A549 (cell line): ENCODE measurements around the gene MYOZ1. TPM values are rescaled to one million over a fixed set of nuclear protein-coding genes. Genes with fewer than 3 reads are reported as not detected.

Experiments
- ATAC-seq, 2 experiments: fragments of 200-7000 bp in 1 of 2; fragments of >200 bp in 1 of 2; cut with Nextera tagmentation in 1 of 2; cut with Tn5 transposase in 1 of 2; 3 replicates each; pipeline versions ENCODE4 v1.8.0 to v1.9.1; 2018 to 2020; ENCODE audit warnings: mild to moderate bottlenecking in 1 of 2, moderate library complexity in 1 of 2
- CTCF ChIA-PET: fragments of 300-600 bp; sonication (Branson Sonifier 250); formaldehyde crosslinking; extraction: SDS; loops from one replicate; lab custom pipeline; 2021; ENCODE audit warnings: antibody characterized with exemption, inconsistent platforms; lab: Yijun Ruan, JAX
- POLR2A ChIA-PET: fragments of 350-600 bp; formaldehyde crosslinking; extraction: SDS; loops from one replicate; lab custom pipeline; 2021; ENCODE audit warnings: antibody characterized with exemption, inconsistent platforms; lab: Yijun Ruan, JAX
- DNase-seq, 2 experiments: peaks; one replicate each; pipeline versions ENCODE4 v3.0.0 to v3.0.0-alpha.2; 2011 to 2016; ENCODE audit warnings: low read depth in 1 of 2, low spot score in 1 of 2
- FAIRE-seq: peaks from 2 replicates; lab custom pipeline; 2011; peaks lifted over from hg19 to GRCh38; lab: Jason Lieb, UNC
- H3K27ac ChIP-seq, 2 experiments: fragments of >200 bp; sonication (Bioruptor Twin); formaldehyde crosslinking; 3 replicates each; pipeline ENCODE4 v1.5.1; 2016 to 2017
- H3K4me1 ChIP-seq: fragments of >200 bp; sonication (Bioruptor Twin); formaldehyde crosslinking; 3 replicates; pipeline ENCODE4 v1.6.1; 2016
- H3K4me2 ChIP-seq: fragments of >200 bp; sonication (Bioruptor Twin); formaldehyde crosslinking; 3 replicates; pipeline ENCODE4 v1.6.1; 2016
- H3K4me3 ChIP-seq: fragments of >200 bp; sonication (Bioruptor Twin); formaldehyde crosslinking; 3 replicates; pipeline ENCODE4 v1.5.1; 2016
- H3K9me3 ChIP-seq: fragments of >200 bp; sonication (Bioruptor Twin); formaldehyde crosslinking; 3 replicates; pipeline ENCODE4 v1.6.1; 2016
- CBX8 ChIP-seq: fragments of 200-600 bp; sonication (generic); IDR thresholded peaks from 2 replicates; pipeline ENCODE4 v1.6.1; 2016
- CHD2 ChIP-seq: fragments of 150-350 bp; IDR thresholded peaks from 2 replicates; pipeline ENCODE4 v1.6.1; 2014; ENCODE audit warnings: low read length; ENCODE audit not compliant: partially characterized antibody
- EHMT2 ChIP-seq: fragments of 200-600 bp; sonication (generic); IDR thresholded peaks from 2 replicates; pipeline ENCODE4 v1.6.1; 2016; ENCODE audit warnings: antibody characterized with exemption, low read depth, mild to moderate bottlenecking, moderate library complexity
- FOSB ChIP-seq: fragments of 250-450 bp; sonication (Bioruptor Pico); IDR thresholded peaks from 2 replicates; pipeline ENCODE4 v1.5.0; 2020; ENCODE audit warnings: mild to moderate bottlenecking, moderate library complexity
- FOSL2 ChIP-seq, 2 experiments: fragments of 450-650 bp in 1 of 2; fragments of >200 bp in 1 of 2; sonication (Bioruptor Twin) in 1 of 2; formaldehyde crosslinking; IDR thresholded peaks; 2 replicates each; pipeline versions ENCODE4 v1.5.0 to v1.6.1; 2016 to 2020; ENCODE audit warnings: mild to moderate bottlenecking in 1 of 2, moderate library complexity in 1 of 2
- FOXS1 ChIP-seq: fragments of 250-450 bp; sonication (Bioruptor Pico); IDR thresholded peaks from 2 replicates; pipeline ENCODE4 v1.5.0; 2020; ENCODE audit warnings: mild to moderate bottlenecking, moderate library complexity
- JUNB ChIP-seq: fragments of >200 bp; sonication (Bioruptor Twin); formaldehyde crosslinking; IDR thresholded peaks from 2 replicates; pipeline ENCODE4 v1.6.1; 2016
- KDM1A ChIP-seq: fragments of 200-600 bp; sonication (generic); IDR thresholded peaks from 2 replicates; pipeline ENCODE4 v1.6.1; 2016; ENCODE audit warnings: low read depth, mild to moderate bottlenecking
- MAZ ChIP-seq: fragments of 150-350 bp; IDR thresholded peaks from 2 replicates; pipeline ENCODE4 v1.6.1; 2014; ENCODE audit warnings: antibody characterized with exemption, low read depth, low read length, borderline replicate concordance
- NFE2L2 ChIP-seq: fragments of 150-350 bp; conservative IDR thresholded peaks from 2 replicates; pipeline ENCODE4 v1.6.1; 2014; ENCODE audit warnings: low read length
- NR3C1 ChIP-seq: fragments of >200 bp; sonication (Bioruptor Twin); formaldehyde crosslinking; IDR thresholded peaks from 3 replicates; pipeline ENCODE4 v1.6.1; 2017
- PHF8 ChIP-seq: fragments of 200-600 bp; sonication (generic); IDR thresholded peaks from 2 replicates; pipeline ENCODE4 v1.6.1; 2016; ENCODE audit warnings: low read depth, mild to moderate bottlenecking, antibody characterized with exemption, moderate library complexity, borderline replicate concordance
- RAD21 ChIP-seq, 2 experiments: fragments of >200 bp in 1 of 2; sonication (Bioruptor Twin) in 1 of 2; formaldehyde crosslinking in 1 of 2; IDR thresholded peaks in 1 of 2; conservative IDR thresholded peaks in 1 of 2; 2 replicates in 1 of 2; 3 replicates in 1 of 2; pipeline ENCODE4 v1.6.1; 2012 to 2018; ENCODE audit warnings: inconsistent platforms in 1 of 2
- RARB ChIP-seq: fragments of 250-450 bp; sonication (Bioruptor Pico); IDR thresholded peaks from 2 replicates; pipeline ENCODE4 v1.8.0; 2021; ENCODE audit warnings: mild to moderate bottlenecking, moderate library complexity
- RCOR1 ChIP-seq: fragments of 150-350 bp; IDR thresholded peaks from 2 replicates; pipeline ENCODE4 v1.6.1; 2014; ENCODE audit warnings: antibody characterized with exemption, low read length, low read depth
- RFX5 ChIP-seq: fragments of 450-650 bp; IDR thresholded peaks from 2 replicates; pipeline ENCODE4 v1.7.1; 2014; ENCODE audit warnings: antibody characterized with exemption, mild to moderate bottlenecking, moderate library complexity
- RNF2 ChIP-seq: fragments of 200-600 bp; sonication (generic); IDR thresholded peaks from 2 replicates; pipeline ENCODE4 v1.6.1; 2016; ENCODE audit warnings: low read depth, mild to moderate bottlenecking, antibody characterized with exemption, moderate library complexity, borderline replicate concordance
- SREBF2 ChIP-seq: fragments of 450-650 bp; IDR thresholded peaks from 2 replicates; pipeline ENCODE4 v1.6.1; 2014; ENCODE audit warnings: mild to moderate bottlenecking, moderate library complexity
- ZC3H11A ChIP-seq: fragments of 450-650 bp; IDR thresholded peaks from 2 replicates; pipeline ENCODE4 v1.6.1; 2014; ENCODE audit warnings: antibody characterized with exemption, mild to moderate bottlenecking
- ZFP36 ChIP-seq: fragments of 450-650 bp; IDR thresholded peaks from 2 replicates; pipeline ENCODE4 v1.6.1; 2014; ENCODE audit warnings: borderline replicate concordance; ENCODE audit not compliant: partially characterized antibody
- WGBS: methylation state at CpG from one replicate; pipeline ENCODE4 v1.1.6; 2017; ENCODE audit errors: missing lambda C conversion rate; 5-methylcytosine and 5-hydroxymethylcytosine counted together
- polyA plus RNA-seq, 4 experiments: library from polyadenylated mRNA; depleted of rRNA in 3 of 4; stranded (reverse); fragments of >200 nt; fragmentation: RNase III in 1 of 4; extraction: RNeasy Plus Mini Kit Qiagen cat#74134 plus additional on column Dnase treatment in 1 of 4; gene quantifications; 2 replicates in 3 of 4; 3 replicates in 1 of 4; pipeline ENCODE4 v1.2.3, GENCODE V29; 2011 to 2017
- TF ChIP-seq, protein P1 (sequence below): IDR thresholded peaks from 2 replicates; pipeline ENCODE4 v1.6.1; 2012; ENCODE audit warnings: low read depth, borderline replicate concordance
- TF ChIP-seq, protein P2 (sequence below): fragments of 250-450 bp; sonication (Bioruptor Pico); IDR thresholded peaks from 2 replicates; pipeline ENCODE4 v1.5.0; 2021; ENCODE audit warnings: mild to moderate bottlenecking, moderate library complexity, borderline replicate concordance
- TF ChIP-seq, protein P3 (sequence below): fragments of >200 bp; sonication (Bioruptor Twin); formaldehyde crosslinking; IDR thresholded peaks from 2 replicates; pipeline ENCODE4 v1.6.1; 2016
- TF ChIP-seq, protein P4 (sequence below): fragments of >200 bp; sonication (Bioruptor Twin); formaldehyde crosslinking; IDR thresholded peaks from 3 replicates; pipeline ENCODE4 v1.6.1; 2016

The MYOZ1 gene
- polyA plus RNA-seq, 2 of the 4 experiments (the other 2 are of a cell fraction): 0.04 TPM; not detected in 1

DNA sequence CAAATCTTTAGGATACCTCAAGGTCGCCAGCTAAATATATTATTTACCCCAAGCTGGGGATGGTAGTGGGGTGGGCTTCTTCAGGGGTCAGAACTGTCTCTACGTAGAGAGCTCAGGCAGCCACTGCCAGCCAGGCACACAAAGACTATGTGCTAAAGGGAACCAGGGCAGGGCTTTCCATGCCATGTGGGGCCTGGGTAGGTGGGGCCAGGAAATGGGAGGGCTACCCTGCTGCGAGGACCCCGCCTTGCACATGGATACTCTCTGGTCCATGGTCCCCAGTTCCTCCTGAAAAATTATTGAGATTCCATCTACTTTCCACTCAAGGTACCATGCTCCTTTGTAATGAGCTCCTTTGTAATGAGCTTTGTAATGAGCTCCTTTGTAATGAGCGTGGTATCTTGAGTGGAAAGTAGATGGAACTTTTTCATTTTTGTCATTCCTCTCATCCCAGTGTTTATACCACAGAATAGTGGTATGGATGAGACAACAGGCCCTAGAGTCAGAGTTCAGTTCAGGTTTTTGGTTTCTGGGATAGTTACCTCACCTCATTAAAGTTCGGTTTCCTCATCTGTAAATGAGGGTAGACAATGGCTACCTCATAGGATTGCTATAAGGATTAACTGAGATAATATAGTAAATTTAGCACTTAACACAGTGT, 8.7 kb upstream of the MYOZ1 start:
- WGBS: 83% methylated on average over 6 of the region's 6 CpGs
- Histone ChIP-seq H3K4me3 (no peak overlapping the region), H3K9me3 (no peaks in the 10 kb centered on the region), H3K4me1 (no peaks in the 10 kb centered on the region), H3K27ac (no peak overlapping the region), H3K4me2 (no peak overlapping the region)
- FAIRE-seq: no peak
- no peak for DNase-seq
- ChIA-PET CTCF (interaction anchor here (15.6 kb wide), 1 partner anchor 118 kb away, joined by 378 read pairs; no protein-coding TSS in a partner anchor), POLR2A (interaction anchor here (1.1 kb wide), 1 partner anchor 154 kb away, joined by 3 read pairs; the partner anchor contains the start of gene PPP3CB)
- TF ChIP-seq FOSL2 (IDR thresholded peaks at IDR 0.05): no peak
- no peak for TF ChIP-seq FOSL2 (CRISPR knock-in tag; IDR thresholded peaks at IDR 0.05)
- no peak for TF ChIP-seq NR3C1
- TF ChIP-seq, protein P1, sequence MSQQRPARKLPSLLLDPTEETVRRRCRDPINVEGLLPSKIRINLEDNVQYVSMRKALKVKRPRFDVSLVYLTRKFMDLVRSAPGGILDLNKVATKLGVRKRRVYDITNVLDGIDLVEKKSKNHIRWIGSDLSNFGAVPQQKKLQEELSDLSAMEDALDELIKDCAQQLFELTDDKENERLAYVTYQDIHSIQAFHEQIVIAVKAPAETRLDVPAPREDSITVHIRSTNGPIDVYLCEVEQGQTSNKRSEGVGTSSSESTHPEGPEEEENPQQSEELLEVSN: no peak
- no peak for ATAC-seq

DNA sequence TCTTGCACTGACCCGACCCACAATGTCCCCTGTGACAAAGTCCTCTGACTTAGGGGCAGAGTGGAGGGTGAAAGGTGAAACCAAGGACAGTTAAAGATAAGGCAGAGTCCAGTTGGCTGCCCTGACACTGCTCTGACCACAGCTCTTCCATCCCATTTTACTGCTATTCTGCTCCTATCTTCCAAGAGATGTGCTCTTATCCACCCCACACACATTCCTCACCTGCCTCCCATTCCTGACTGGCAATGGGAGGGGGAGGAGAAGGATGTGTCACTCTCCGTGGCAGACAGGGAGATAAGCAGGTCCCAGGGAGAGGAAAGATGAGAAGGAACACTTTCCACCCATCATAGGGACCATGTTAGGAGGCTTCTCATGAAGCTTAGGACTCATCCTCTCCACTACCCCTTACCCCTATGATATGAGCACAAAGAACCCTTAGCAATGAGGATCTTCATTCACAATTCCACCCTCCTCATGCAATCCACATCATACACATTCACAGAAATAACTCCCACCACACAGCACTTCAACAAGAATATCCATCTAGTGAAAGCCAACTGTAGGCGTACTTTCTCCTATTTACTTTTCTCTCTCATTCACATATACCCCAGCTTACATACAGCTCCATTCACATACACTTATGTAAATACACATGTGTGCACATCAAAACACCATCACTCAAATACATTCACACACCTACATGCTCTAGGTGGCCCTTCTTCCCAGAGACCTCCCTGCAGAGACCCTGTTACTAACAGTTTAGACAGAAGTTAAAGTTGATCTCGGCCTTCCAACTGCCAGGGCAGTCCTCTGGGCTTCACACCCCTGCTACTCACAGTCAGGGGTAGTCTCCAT, 7.9 kb upstream of the MYOZ1 start:
- ATAC-seq (no peak), FAIRE-seq (no peak), DNase-seq (no peak)
- WGBS: 32% methylated on average over 4 of the region's 4 CpGs
- no peak overlapping the region for H3K27ac ChIP-seq
- H3K4me3 ChIP-seq: no peak overlapping the region
- CTCF ChIA-PET: interaction anchor here (1.0 to 15.6 kb wide), 4 partner anchors 16 to 117 kb away, joined by 3 to 378 read pairs (median 4); no protein-coding TSS in a partner anchor
- POLR2A ChIA-PET: interaction anchor here (1.1 kb wide), 1 partner anchor 153 kb away, joined by 3 read pairs; the partner anchor contains the start of gene PPP3CB
- TF ChIP-seq MAZ: no peak
- no peak for TF ChIP-seq JUNB
- TF ChIP-seq RAD21 (conservative IDR thresholded peaks at IDR 0.05 in 1 of 2, IDR thresholded peaks at IDR 0.05 in 1 of 2): no peak
- TF ChIP-seq PHF8: no peak
- no peak for TF ChIP-seq CBX8
- TF ChIP-seq SREBF2: no peak
- no peak for TF ChIP-seq FOXS1 (CRISPR knock-in tag)
- TF ChIP-seq, protein P2, sequence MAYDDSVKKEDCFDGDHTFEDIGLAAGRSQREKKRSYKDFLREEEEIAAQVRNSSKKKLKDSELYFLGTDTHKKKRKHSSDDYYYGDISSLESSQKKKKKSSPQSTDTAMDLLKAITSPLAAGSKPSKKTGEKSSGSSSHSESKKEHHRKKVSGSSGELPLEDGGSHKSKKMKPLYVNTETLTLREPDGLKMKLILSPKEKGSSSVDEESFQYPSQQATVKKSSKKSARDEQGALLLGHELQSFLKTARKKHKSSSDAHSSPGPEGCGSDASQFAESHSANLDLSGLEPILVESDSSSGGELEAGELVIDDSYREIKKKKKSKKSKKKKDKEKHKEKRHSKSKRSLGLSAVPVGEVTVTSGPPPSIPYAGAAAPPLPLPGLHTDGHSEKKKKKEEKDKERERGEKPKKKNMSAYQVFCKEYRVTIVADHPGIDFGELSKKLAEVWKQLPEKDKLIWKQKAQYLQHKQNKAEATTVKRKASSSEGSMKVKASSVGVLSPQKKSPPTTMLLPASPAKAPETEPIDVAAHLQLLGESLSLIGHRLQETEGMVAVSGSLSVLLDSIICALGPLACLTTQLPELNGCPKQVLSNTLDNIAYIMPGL (CRISPR knock-in tag): no peak
- TF ChIP-seq RARB (CRISPR knock-in tag): no peak
- no peak for TF ChIP-seq FOSB
- no peak overlapping the region for H3K4me2 ChIP-seq
- H3K9me3 ChIP-seq: no peaks in the 10 kb centered on the region
- no peaks in the 10 kb centered on the region for H3K4me1 ChIP-seq

DNA sequence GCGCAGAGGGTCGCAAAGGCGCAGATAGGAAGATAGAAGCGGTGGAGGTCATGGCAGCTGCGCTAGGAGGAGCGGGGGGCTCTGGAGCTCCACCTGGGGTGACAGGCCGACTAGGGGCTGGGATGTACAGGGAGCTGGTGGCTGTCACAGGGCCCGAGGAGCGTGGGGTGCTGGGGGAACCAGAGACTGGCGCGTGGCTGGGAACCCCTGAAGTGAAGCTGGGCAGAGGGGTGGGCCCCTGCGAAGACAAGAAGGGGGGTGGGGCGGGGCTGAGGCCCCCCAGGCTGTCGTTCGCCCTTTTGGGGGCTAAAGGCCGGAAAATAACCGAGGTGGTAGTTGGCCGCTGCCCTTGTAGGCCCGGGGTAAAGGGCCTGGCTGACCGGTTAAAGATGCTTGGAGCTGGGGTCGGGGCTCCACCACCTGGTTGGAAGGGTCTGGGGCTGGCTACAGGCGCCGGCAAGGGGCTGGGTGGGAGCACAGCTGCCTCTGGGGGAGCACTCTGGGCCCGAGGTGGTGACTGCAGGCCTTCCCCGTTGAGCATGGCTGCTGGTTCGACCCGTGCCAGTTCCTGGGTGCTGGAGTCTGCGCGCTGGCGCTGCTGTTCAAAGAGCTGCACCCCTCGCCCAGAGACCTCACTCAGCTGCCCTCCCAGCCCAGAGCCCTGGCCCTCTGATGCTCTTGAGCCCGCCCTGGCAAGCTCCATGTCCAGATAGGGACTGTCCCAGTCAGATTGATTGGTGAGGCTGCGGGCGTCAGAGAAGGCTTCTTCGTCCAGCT, 6.8 kb upstream of the MYOZ1 start:
- ChIA-PET CTCF (interaction anchor here (0.6 to 15.6 kb wide), 5 partner anchors 15 to 116 kb away, joined by 3 to 378 read pairs (median 4); no protein-coding TSS in a partner anchor), POLR2A (no interaction called here)
- WGBS: 78% methylated on average over 31 of the region's 35 CpGs
- DNase-seq (no peak), ATAC-seq (no peak), FAIRE-seq (no peak)
- Histone ChIP-seq H3K9me3 (no peaks in the 10 kb centered on the region), H3K4me2 (no peak overlapping the region), H3K4me3 (no peak overlapping the region), H3K27ac (no peak overlapping the region), H3K4me1 (no peaks in the 10 kb centered on the region)
- TF ChIP-seq NFE2L2 (no peak), FOSL2 (IDR thresholded peaks at IDR 0.05) (no peak), FOSL2 (CRISPR knock-in tag; IDR thresholded peaks at IDR 0.05) (no peak), CBX8 (no peak), EHMT2 (no peak), RAD21 (conservative IDR thresholded peaks at IDR 0.05 in 1 of 2, IDR thresholded peaks at IDR 0.05 in 1 of 2) (no peak), ZC3H11A (no peak), RFX5 (no peak), ZFP36 (no peak), RCOR1 (no peak), JUNB (no peak), RNF2 (no peak), KDM1A (no peak), PHF8 (no peak), CHD2 (no peak)
- TF ChIP-seq, protein P3, sequence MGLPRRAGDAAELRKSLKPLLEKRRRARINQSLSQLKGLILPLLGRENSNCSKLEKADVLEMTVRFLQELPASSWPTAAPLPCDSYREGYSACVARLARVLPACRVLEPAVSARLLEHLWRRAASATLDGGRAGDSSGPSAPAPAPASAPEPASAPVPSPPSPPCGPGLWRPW: no peak
- TF ChIP-seq, protein P4, sequence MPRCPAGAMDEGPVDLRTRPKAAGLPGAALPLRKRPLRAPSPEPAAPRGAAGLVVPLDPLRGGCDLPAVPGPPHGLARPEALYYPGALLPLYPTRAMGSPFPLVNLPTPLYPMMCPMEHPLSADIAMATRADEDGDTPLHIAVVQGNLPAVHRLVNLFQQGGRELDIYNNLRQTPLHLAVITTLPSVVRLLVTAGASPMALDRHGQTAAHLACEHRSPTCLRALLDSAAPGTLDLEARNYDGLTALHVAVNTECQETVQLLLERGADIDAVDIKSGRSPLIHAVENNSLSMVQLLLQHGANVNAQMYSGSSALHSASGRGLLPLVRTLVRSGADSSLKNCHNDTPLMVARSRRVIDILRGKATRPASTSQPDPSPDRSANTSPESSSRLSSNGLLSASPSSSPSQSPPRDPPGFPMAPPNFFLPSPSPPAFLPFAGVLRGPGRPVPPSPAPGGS: no peak
- TF ChIP-seq, protein P1: no peak
